Fibroblast of lung (primary cell): Measurements from ENCODE around the gene HDHD5. TPM values are rescaled to one million over a fixed set of nuclear protein-coding genes. Genes with fewer than 3 reads are reported as not detected.

ENCODE experiments used
- DNase-seq, 2 donors: peaks; one replicate each; pipeline versions ENCODE4 v3.0.0 to v3.0.0-alpha.2; 2010; ENCODE audit warnings: low read depth in 2 of 2
- H2AFZ ChIP-seq: 2 replicates; pipeline ENCODE4 v1.5.1; 2012; ENCODE audit warnings: low read length, control low read depth, inconsistent platforms
- H3K27ac ChIP-seq: 2 replicates; pipeline ENCODE4 v1.5.1; 2011; ENCODE audit warnings: low read length, control low read depth; ENCODE audit not compliant: insufficient read depth
- H3K27me3 ChIP-seq: 2 replicates; pipeline ENCODE4 v1.5.1; 2011; ENCODE audit warnings: mild to moderate bottlenecking, low read length; ENCODE audit not compliant: control insufficient read depth, insufficient read depth
- H3K36me3 ChIP-seq: 2 replicates; pipeline ENCODE4 v1.5.1; 2011; ENCODE audit warnings: low read length; ENCODE audit not compliant: control insufficient read depth, insufficient read depth
- H3K4me1 ChIP-seq: 2 replicates; pipeline ENCODE4 v1.5.1; 2011; ENCODE audit warnings: low read length; ENCODE audit not compliant: control insufficient read depth, insufficient read depth; ENCODE audit errors: extremely low read depth
- H3K4me2 ChIP-seq: 2 replicates; pipeline ENCODE4 v1.5.1; 2011; ENCODE audit warnings: low read length, control low read depth; ENCODE audit not compliant: insufficient read depth; ENCODE audit errors: extremely low read depth
- H3K4me3 ChIP-seq, 4 experiments: fragments of 200-600 bp in 1 of 4; sonication (generic) in 1 of 4; replicated peaks in 1 of 4; 2 replicates each; pipeline ENCODE4 v1.5.1; 2011 to 2016; ENCODE audit warnings: low read length in 4 of 4, low read depth in 3 of 4, mild to moderate bottlenecking in 3 of 4, control low read depth in 2 of 4, inconsistent platforms in 1 of 4, mixed read lengths in 1 of 4; ENCODE audit not compliant: insufficient read depth in 1 of 4; ENCODE audit errors: control extremely low read depth in 1 of 4
- H3K79me2 ChIP-seq: 2 replicates; pipeline ENCODE4 v1.5.1; 2012; ENCODE audit warnings: mild to moderate bottlenecking, low read length, inconsistent platforms; ENCODE audit not compliant: control insufficient read depth, insufficient read depth
- H3K9ac ChIP-seq: 2 replicates; pipeline ENCODE4 v1.5.1; 2011; ENCODE audit warnings: mild to moderate bottlenecking, low read length, control low read depth; ENCODE audit not compliant: insufficient read depth
- H3K9me3 ChIP-seq: 2 replicates; pipeline ENCODE4 v1.5.1; 2012; ENCODE audit warnings: low read depth, low read length; ENCODE audit not compliant: control insufficient read depth, insufficient read depth
- H4K20me1 ChIP-seq: 2 replicates; pipeline ENCODE4 v1.5.1; 2011; ENCODE audit warnings: low read length; ENCODE audit not compliant: control insufficient read depth, insufficient read depth; ENCODE audit errors: extremely low read depth
- CTCF ChIP-seq, 2 donors: IDR thresholded peaks in 1 of 2; conservative IDR thresholded peaks in 1 of 2; 1 replicate in 1 of 2; 2 replicates in 1 of 2; pipeline ENCODE4 v1.5.1; 2011 to 2012; ENCODE audit warnings: low read length in 2 of 2, control low read depth in 1 of 2, inconsistent platforms in 1 of 2, low read depth in 1 of 2, mild to moderate bottlenecking in 1 of 2
- EZH2 ChIP-seq: IDR thresholded peaks from 2 replicates; pipeline ENCODE4 v1.5.1; 2012; ENCODE audit warnings: low read length, control low read depth, mild to moderate bottlenecking; ENCODE audit errors: missing control alignments
- polyA plus RNA-seq, 2 donors: library from polyadenylated mRNA; depleted of rRNA in 1 of 2; stranded (reverse) in 1 of 2; unstranded in 1 of 2; fragments of >200 nt; gene quantifications; 2 replicates each; pipeline ENCODE4 v1.2.1, GENCODE V29; 2011 to 2012; ENCODE audit warnings: missing spikeins in 1 of 2
- total RNA-seq: library from RNA; depleted of rRNA; stranded (reverse); fragments of >200 nt; gene quantifications from 2 replicates; pipeline ENCODE4 v1.2.1, GENCODE V29; 2014

HDHD5 gene
- total and polyA plus RNA-seq, 2 donors (not counting 1 experiment from before 2014, with no cell fraction given): 16.2 to 20.9 TPM

- DNase-seq: no peak
- Histone ChIP-seq H3K4me1 (no peaks in the 10 kb centered on the region), H3K4me3 (no peak overlapping the region), H4K20me1 (no peaks in the 10 kb centered on the region), H3K27ac (no peak overlapping the region), H3K9me3 (no peaks in the 10 kb centered on the region), H3K36me3 (no peaks in the 10 kb centered on the region), H2AFZ (no peak overlapping the region), H3K4me2 (no peak overlapping the region), H3K27me3 (no peaks in the 10 kb centered on the region), H3K79me2 (no peaks in the 10 kb centered on the region), H3K9ac (no peak overlapping the region)
- TF ChIP-seq EZH2 (no peak), CTCF (conservative IDR thresholded peaks at IDR 0.05 in 1 of 2, IDR thresholded peaks at IDR 0.05 in 1 of 2; ENCODE audit: low read depth in 1 of 2, low read length in 2 of 2) (no peak)
These were observed 8.4 kb upstream of the HDHD5 start for GRCh38 chr22:17167486-17167885.

- no peak overlapping the region for H3K27ac ChIP-seq
- H3K27me3 ChIP-seq: no peaks in the 10 kb centered on the region
- H3K36me3 ChIP-seq: no peaks in the 10 kb centered on the region
- no peak overlapping the region for H2AFZ ChIP-seq
- no peak overlapping the region for H3K4me2 ChIP-seq
- H3K79me2 ChIP-seq: no peaks in the 10 kb centered on the region
- no peaks in the 10 kb centered on the region for H3K9me3 ChIP-seq
- H3K9ac ChIP-seq: no peak overlapping the region
- DNase-seq: no peak
- H3K4me3 ChIP-seq: no peak overlapping the region
- H3K4me1 ChIP-seq: peaks cover 6% of the 10 kb centered on the region
- H4K20me1 ChIP-seq: no peaks in the 10 kb centered on the region
- TF ChIP-seq CTCF (conservative IDR thresholded peaks at IDR 0.05 in 1 of 2, IDR thresholded peaks at IDR 0.05 in 1 of 2; ENCODE audit: low read depth in 1 of 2, low read length in 2 of 2) (peak; percentile 7 to 21), EZH2 (no peak)
These were observed 5.4 kb upstream of the HDHD5 start for GRCh38 chr22:17164392-17165024.

- H3K27me3 ChIP-seq: no peaks in the 10 kb centered on the region
- no peak overlapping the region for H3K4me2 ChIP-seq
- DNase-seq: no peak
- peaks cover 6% of the 10 kb centered on the region for H3K4me1 ChIP-seq
- no peak overlapping the region for H3K4me3 ChIP-seq
- H3K79me2 ChIP-seq: peaks cover 1% of the 10 kb centered on the region
- H3K9ac ChIP-seq: no peak overlapping the region
- no peaks in the 10 kb centered on the region for H3K9me3 ChIP-seq
- no peaks in the 10 kb centered on the region for H4K20me1 ChIP-seq
- no peaks in the 10 kb centered on the region for H3K36me3 ChIP-seq
- H2AFZ ChIP-seq: no peak overlapping the region
- TF ChIP-seq CTCF (conservative IDR thresholded peaks at IDR 0.05 in 1 of 2, IDR thresholded peaks at IDR 0.05 in 1 of 2; ENCODE audit: low read depth in 1 of 2, low read length in 2 of 2): no peak
- no peak for TF ChIP-seq EZH2
- no peak overlapping the region for H3K27ac ChIP-seq
These were observed 3.7 kb upstream of the HDHD5 start for GRCh38 chr22:17162731-17163130.
